GM23338 (cell line): ENCODE results near the gene IL21R. TPM values are rescaled to one million over a fixed set of nuclear protein-coding genes. Genes with fewer than 3 reads are reported as not detected.

Experiments
- EZH2phosphoT487 ChIP-seq: fragments of 200-600 bp; sonication (generic); IDR thresholded peaks from one replicate; pipeline ENCODE4 v1.8.1; 2018; ENCODE audit warnings: antibody characterized with exemption; ENCODE audit not compliant: unreplicated experiment
- STAT1 ChIP-seq: IDR thresholded peaks from one replicate; pipeline ENCODE4 v1.6.1; 2016; ENCODE audit warnings: antibody characterized with exemption; ENCODE audit not compliant: unreplicated experiment
- ZNF331 ChIP-seq: fragments of 250-450 bp; sonication (Bioruptor Pico); IDR thresholded peaks from 2 replicates; pipeline ENCODE4 v1.5.0; 2020; ENCODE audit warnings: low read depth, mild to moderate bottlenecking, moderate library complexity
- polyA plus RNA-seq: library from polyadenylated mRNA; unstranded; fragments of >200 nt; fragmentation: Nextera tagmentation; extraction: Ambion mirVana; gene quantifications from 2 replicates; pipeline ENCODE4 v1.2.1, GENCODE V29; 2016
- total RNA-seq: library from RNA; depleted of rRNA; stranded (reverse); fragments of >200 nt; shearing (Covaris generic); gene quantifications from 2 replicates; pipeline ENCODE4 v1.2.3, GENCODE V29; 2014
- TF ChIP-seq, protein P1 (sequence below): fragments of 250-450 bp; sonication (Bioruptor Pico); IDR thresholded peaks from 2 replicates; pipeline ENCODE4 v1.5.0; 2020; ENCODE audit warnings: mild to moderate bottlenecking, moderate library complexity
- TF ChIP-seq, protein P2 (sequence below), 2 experiments: fragments of 200-600 bp in 1 of 2; sonication (generic) in 1 of 2; conservative IDR thresholded peaks; 2 replicates each; pipeline versions ENCODE4 v1.5.1 to v1.6.1; 2016 to 2017; ENCODE audit warnings: antibody characterized with exemption in 2 of 2, low read depth in 2 of 2, mild to moderate bottlenecking in 2 of 2, moderate library complexity in 1 of 2

The IL21R gene
- total and polyA plus RNA-seq, 2 experiments from 2014 or later: 0.42 to 2.6 TPM

DNA sequence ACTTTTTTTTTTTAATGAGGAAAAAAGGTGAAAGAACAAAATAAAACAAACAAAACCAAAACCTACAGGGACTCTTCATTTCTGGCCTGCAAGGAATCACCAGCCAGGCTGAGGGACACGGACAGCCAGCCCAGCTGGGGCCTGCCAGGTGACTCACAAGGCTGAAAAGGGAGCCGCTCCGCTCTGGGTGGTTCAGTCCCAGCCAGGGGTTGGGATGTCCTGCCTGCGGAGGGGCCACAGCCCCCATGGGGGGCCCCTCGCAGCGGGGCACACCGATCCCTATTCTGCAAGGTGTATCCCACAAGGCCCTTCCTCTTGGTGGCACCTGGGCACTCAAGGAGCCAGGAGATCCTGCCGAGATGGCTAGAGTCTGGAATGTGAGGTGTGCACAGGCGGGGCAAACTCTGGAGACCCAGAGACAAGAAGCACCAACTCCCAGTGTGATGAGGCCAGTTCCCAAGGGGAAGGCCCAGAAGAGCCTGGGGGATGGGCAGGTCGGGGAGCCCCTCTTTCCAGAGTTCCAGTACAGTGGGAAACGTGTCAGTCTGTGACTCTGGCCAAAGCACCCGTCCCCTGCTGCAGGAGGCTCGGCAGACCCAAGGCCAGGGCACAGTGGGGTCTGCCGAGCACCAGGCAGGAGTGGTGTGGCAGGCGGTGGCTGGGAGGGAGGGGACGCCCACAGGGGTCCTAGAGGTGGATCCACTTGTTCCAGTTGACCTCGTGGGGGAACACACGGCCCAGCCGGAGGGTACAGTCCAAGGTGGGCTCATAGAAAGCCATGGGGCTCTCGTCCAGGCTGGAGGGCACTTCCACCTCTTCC lies 58.9 kb downstream of the IL21R start (continued):
- TF ChIP-seq, protein P1, sequence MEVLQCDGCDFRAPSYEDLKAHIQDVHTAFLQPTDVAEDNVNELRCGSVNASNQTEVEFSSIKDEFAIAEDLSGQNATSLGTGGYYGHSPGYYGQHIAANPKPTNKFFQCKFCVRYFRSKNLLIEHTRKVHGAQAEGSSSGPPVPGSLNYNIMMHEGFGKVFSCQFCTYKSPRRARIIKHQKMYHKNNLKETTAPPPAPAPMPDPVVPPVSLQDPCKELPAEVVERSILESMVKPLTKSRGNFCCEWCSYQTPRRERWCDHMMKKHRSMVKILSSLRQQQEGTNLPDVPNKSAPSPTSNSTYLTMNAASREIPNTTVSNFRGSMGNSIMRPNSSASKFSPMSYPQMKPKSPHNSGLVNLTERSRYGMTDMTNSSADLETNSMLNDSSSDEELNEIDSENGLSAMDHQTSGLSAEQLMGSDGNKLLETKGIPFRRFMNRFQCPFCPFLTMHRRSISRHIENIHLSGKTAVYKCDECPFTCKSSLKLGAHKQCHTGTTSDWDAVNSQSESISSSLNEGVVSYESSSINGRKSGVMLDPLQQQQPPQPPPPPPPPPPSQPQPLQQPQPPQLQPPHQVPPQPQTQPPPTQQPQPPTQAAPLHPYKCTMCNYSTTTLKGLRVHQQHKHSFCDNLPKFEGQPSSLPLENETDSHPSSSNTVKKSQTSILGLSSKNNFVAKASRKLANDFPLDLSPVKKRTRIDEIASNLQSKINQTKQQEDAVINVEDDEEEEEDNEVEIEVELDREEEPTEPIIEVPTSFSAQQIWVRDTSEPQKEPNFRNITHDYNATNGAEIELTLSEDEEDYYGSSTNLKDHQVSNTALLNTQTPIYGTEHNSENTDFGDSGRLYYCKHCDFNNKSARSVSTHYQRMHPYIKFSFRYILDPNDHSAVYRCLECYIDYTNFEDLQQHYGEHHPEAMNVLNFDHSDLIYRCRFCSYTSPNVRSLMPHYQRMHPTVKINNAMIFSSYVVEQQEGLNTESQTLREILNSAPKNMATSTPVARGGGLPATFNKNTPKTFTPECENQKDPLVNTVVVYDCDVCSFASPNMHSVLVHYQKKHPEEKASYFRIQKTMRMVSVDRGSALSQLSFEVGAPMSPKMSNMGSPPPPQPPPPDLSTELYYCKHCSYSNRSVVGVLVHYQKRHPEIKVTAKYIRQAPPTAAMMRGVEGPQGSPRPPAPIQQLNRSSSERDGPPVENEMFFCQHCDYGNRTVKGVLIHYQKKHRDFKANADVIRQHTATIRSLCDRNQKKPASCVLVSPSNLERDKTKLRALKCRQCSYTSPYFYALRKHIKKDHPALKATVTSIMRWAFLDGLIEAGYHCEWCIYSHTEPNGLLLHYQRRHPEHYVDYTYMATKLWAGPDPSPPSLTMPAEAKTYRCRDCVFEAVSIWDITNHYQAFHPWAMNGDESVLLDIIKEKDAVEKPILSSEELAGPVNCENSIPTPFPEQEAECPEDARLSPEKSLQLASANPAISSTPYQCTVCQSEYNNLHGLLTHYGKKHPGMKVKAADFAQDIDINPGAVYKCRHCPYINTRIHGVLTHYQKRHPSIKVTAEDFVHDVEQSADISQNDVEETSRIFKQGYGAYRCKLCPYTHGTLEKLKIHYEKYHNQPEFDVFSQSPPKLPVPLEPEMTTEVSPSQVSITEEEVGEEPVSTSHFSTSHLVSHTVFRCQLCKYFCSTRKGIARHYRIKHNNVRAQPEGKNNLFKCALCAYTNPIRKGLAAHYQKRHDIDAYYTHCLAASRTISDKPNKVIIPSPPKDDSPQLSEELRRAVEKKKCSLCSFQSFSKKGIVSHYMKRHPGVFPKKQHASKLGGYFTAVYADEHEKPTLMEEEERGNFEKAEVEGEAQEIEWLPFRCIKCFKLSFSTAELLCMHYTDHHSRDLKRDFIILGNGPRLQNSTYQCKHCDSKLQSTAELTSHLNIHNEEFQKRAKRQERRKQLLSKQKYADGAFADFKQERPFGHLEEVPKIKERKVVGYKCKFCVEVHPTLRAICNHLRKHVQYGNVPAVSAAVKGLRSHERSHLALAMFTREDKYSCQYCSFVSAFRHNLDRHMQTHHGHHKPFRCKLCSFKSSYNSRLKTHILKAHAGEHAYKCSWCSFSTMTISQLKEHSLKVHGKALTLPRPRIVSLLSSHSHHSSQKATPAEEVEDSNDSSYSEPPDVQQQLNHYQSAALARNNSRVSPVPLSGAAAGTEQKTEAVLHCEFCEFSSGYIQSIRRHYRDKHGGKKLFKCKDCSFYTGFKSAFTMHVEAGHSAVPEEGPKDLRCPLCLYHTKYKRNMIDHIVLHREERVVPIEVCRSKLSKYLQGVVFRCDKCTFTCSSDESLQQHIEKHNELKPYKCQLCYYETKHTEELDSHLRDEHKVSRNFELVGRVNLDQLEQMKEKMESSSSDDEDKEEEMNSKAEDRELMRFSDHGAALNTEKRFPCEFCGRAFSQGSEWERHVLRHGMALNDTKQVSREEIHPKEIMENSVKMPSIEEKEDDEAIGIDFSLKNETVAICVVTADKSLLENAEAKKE (CRISPR knock-in tag): no peak
- no peak for TF ChIP-seq ZNF331 (CRISPR knock-in tag)
- TF ChIP-seq EZH2phosphoT487: no peak
- TF ChIP-seq, protein P2, sequence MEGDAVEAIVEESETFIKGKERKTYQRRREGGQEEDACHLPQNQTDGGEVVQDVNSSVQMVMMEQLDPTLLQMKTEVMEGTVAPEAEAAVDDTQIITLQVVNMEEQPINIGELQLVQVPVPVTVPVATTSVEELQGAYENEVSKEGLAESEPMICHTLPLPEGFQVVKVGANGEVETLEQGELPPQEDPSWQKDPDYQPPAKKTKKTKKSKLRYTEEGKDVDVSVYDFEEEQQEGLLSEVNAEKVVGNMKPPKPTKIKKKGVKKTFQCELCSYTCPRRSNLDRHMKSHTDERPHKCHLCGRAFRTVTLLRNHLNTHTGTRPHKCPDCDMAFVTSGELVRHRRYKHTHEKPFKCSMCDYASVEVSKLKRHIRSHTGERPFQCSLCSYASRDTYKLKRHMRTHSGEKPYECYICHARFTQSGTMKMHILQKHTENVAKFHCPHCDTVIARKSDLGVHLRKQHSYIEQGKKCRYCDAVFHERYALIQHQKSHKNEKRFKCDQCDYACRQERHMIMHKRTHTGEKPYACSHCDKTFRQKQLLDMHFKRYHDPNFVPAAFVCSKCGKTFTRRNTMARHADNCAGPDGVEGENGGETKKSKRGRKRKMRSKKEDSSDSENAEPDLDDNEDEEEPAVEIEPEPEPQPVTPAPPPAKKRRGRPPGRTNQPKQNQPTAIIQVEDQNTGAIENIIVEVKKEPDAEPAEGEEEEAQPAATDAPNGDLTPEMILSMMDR (conservative IDR thresholded peaks at IDR 0.05; ENCODE audit: low read depth in 2 of 2): no peak
- no peak for TF ChIP-seq STAT1
